DMS53 treated with DMSO at 0.1 percent for 48 hours (cell line): Measurements from ENCODE around the gene MS4A4A.
A peak's percentile ranks its signal among the peaks of the same experiment; 100 is the strongest.
"Not testable (repeated sequence)": the region's sequence is repeated elsewhere in the genome, so short reads cannot be mapped to it uniquely, and the experiment has no call there.

Experiments
- DNase-seq: peaks from one replicate; lab custom pipeline; 2025; ENCODE audit not compliant: unreplicated experiment; lab: John Stamatoyannopoulos, UW

Gene MS4A4A

GRCh38 chr11:60301884-60302283 lies 21.4 kb downstream of the MS4A4A start:
- not testable (repeated sequence) for DNase-seq

- DNase-seq, result no peak
These were observed 23.2 kb downstream of the MS4A4A start for GRCh38 chr11:60303661-60304060.

GRCh38 chr11:60305906-60306619 lies 25.6 kb downstream of the MS4A4A start:
- no peak for DNase-seq

DNA sequence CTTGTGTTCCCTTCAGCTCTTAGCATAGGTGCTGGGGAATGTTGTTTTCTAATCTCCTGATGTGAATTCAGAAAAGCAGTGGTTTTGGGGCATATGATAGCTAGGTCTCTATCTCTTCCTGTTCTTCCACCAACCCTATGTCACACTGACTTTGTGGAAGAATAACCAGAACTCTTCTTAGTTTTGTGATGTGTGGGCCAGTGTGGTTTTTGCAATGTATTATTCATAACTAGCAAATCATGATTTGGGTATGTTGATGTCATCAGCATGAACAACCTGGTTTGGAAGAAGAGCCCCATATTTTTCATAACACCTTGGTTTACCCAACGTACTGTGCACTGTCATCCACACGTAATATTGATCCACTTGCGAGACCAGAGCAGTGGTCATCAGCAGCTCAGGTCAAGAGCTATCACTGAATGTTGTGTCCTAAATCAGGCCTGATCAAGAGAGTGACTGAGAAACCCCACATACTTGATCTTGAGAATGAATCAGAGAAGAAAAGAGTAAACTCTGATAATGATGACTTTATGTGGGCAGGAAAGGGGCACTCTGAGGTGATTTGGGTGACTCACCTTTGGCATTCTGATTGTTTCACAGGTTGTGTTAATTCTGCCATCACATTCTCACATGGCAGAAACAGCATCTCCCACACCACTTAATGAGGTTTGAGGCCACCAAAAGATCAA lies 27.2 kb downstream of the MS4A4A start:
- DNase-seq, result no peak

DNA sequence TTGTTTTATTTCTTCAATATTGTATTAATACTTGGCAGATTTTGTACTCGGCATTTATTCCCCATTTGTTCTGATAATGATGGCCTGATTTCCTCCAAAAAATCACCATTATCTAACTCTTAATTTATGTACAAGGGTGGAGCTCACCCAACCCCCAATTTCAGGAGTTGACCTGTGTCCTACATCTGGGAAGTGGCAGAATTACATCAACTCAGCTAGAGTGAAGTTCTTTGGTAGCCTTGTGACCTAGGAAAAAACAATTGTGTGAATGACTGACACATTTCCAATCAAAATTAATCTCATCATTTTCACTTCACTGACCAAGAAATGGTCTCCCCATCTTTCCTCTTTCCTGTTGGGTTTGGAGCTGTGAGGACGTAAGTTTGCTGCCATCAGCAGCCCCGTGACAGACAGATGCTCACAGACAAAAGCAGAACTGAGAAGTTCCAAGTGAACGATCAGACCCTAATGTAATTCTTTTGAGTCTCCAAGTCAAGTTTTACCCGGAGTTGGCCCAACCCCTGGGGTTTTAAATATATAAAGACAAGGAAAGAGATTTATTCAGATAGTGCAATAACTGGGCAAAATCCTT lies 30.0 kb downstream of the MS4A4A start:
- DNase-seq, result no peak

GRCh38 chr11:60314635-60315321 lies 34.3 kb downstream of the MS4A4A start:
- DNase-seq, result no peak

DNA sequence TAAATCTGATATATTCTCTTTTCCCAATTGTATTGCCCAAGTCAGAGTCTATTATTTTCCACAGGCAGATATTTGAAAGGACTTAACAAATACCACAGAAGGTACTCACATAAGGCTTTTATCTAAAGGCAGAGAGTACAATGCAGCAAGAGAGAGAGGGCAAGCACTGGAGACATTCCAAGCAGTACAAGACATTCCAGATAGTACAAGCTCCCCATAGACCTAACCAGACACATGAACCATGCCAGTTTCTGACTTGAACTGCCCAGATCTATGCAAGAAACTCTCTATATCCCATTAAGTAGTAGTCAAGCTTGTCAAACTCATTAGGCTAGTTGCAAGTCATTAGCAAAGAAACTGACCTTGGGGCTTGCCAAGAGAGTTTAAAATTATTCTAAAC lies 35.4 kb downstream of the MS4A4A start:
- DNase-seq, result no peak

- no peak for DNase-seq
These were observed 35.9 kb downstream of the MS4A4A start for GRCh38 chr11:60316317-60316716.

- DNase-seq, result no peak
These were observed 38.3 kb downstream of the MS4A4A start for GRCh38 chr11:60318726-60319125.

DNA sequence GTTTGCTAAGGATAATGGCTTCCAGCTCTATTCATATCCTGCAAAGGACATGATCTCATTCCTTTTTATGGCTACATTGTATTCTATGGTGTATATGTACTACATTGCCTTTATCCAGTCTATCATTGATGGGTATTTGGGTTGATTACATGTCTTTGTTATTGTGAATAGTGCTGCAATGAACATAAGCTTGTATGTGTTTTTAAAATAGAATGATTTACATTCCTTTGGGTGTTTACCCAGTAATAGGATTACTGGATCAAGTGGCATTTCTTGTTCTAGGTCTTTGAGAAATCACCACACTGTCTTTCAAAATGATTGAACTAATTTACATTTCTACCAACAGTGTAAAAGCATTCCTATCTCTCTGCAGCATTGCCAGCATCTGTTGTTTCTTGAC lies 40.6 kb downstream of the MS4A4A start:
- no peak for DNase-seq

GRCh38 chr11:60326955-60327354 lies 46.5 kb downstream of the MS4A4A start, which contains the start of gene MS4A6E:
MS4A6E (plus strand) TSS chr11:60327255; CDS start chr11:60334896, 7,641 bp downstream.
- DNase-seq, result no peak

- DNase-seq, result no peak
These were observed 48.0 kb downstream of the MS4A4A start for GRCh38 chr11:60328460-60328859.

DNA sequence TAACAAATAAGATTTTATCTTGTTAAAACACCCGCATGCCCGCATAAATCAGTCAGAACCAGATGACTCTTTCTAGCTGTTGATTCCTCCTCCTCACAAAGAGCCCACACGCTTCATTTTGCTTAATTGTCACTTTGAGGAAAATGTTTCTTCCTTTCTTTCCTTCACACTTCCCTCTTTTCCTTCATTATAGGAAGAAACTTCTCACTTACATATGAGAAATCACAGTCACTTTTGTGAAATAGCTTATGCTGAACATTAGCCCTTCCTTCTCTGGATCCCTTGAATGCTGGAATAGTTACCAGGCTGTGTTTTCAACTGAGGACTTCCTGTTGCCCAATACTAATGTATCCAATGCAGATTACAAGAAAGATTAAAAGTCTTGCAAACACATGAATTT lies 52.4 kb downstream of the MS4A4A start:
- DNase-seq, result no peak

GRCh38 chr11:60334005-60334620 lies 53.6 kb downstream of the MS4A4A start:
- DNase-seq, result peak; percentile 36

- no peak for DNase-seq
These were observed 56.4 kb downstream of the MS4A4A start for GRCh38 chr11:60336767-60337391.

- DNase-seq, result no peak
These were observed 57.6 kb downstream of the MS4A4A start for GRCh38 chr11:60338053-60338452.

GRCh38 chr11:60339356-60339755 lies 58.9 kb downstream of the MS4A4A start:
- no peak for DNase-seq

GRCh38 chr11:60343094-60343704 lies 62.7 kb downstream of the MS4A4A start:
- peak; percentile 2 for DNase-seq

DNA sequence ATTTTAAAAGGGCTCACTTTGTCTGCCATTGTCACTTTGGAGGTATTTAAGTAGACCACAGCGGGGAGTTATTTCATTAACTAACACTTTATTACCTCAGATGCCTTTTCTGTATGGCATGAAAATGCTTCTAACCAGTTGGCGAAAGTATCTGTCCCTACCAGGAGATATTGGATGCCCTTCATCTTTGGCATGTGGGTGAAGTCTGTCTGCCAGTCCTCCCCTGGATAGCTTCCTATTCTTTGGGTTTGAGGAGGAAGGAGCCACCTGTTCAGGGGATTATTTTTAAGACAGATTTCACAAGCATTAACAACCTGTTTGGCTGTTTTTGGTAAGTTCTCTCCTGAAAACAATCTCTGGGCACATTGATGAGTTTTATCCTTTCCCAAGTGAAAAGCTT lies 63.7 kb downstream of the MS4A4A start:
- no peak for DNase-seq

DNA sequence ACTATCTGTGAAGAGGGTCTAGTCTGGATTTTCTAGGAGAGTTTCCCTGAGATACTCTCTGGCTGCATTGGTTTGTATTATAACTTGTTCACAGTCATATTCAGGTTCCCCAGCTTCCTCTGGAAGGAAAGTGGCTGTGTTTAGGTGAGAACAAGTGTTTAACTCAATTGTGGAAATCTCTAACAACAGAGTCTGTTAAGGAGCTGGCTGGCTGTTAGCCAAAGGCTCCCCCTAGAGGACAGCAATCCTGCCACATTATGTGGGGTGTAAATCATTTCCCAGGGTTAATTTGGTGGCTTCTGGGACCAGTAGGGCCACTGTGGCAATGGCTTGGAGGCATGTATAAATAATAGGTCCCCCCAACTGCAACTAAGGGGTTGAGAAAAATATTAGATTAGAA lies 65.0 kb downstream of the MS4A4A start:
- peak; percentile 6 for DNase-seq
